Mesendoderm (in vitro differentiated cells): Measurements from ENCODE around the gene BCAT1.
"Not testable (repeated sequence)": the region's sequence is repeated elsewhere in the genome, so short reads cannot be mapped to it uniquely, and the experiment has no call there.

Experiments
- DNase-seq: peaks from one replicate; pipeline ENCODE4 v3.0.0; 2013
- H2AK5ac ChIP-seq: 2 replicates; pipeline ENCODE4 v1.6.1; 2013; ENCODE audit warnings: low read length, inconsistent platforms
- H2BK120ac ChIP-seq: 2 replicates; pipeline ENCODE4 v1.6.1; 2013; ENCODE audit warnings: low read depth, mild to moderate bottlenecking, low read length, moderate library complexity, mixed read lengths
- H2BK15ac ChIP-seq: replicated peaks from 2 replicates; pipeline ENCODE4 v1.6.1; 2013; ENCODE audit warnings: low read depth, mild to moderate bottlenecking, moderate library complexity
- H2BK5ac ChIP-seq: 2 replicates; pipeline ENCODE4 v1.6.1; 2013; ENCODE audit warnings: low read length, inconsistent platforms
- H3K18ac ChIP-seq: 2 replicates; pipeline ENCODE4 v1.6.1; 2013; ENCODE audit warnings: mild to moderate bottlenecking, low read length, mixed read lengths
- H3K23ac ChIP-seq: one replicate; pipeline ENCODE4 v1.6.1; 2013; ENCODE audit warnings: low read length
- H3K27ac ChIP-seq: 2 replicates; pipeline ENCODE4 v1.5.1; 2013; ENCODE audit warnings: low read depth, mild to moderate bottlenecking, inconsistent platforms, low read length, moderate library complexity
- H3K27me3 ChIP-seq: 2 replicates; pipeline ENCODE4 v1.6.1; 2013; ENCODE audit warnings: low read length, control low read depth, mild to moderate bottlenecking, inconsistent platforms; ENCODE audit not compliant: insufficient read depth, poor library complexity
- H3K36me3 ChIP-seq: 2 replicates; pipeline ENCODE4 v1.6.1; 2013; ENCODE audit warnings: low read length, inconsistent platforms; ENCODE audit not compliant: control insufficient read depth, insufficient read depth
- H3K4ac ChIP-seq: one replicate; pipeline ENCODE4 v1.6.1; 2013; ENCODE audit warnings: low read depth, mild to moderate bottlenecking, low read length, moderate library complexity
- H3K4me1 ChIP-seq: 2 replicates; pipeline ENCODE4 v1.6.1; 2013; ENCODE audit warnings: low read depth, low read length, inconsistent platforms; ENCODE audit not compliant: control insufficient read depth
- H3K4me2 ChIP-seq: 2 replicates; pipeline ENCODE4 v1.6.1; 2013; ENCODE audit warnings: low read length
- H3K4me3 ChIP-seq: 2 replicates; pipeline ENCODE4 v1.5.1; 2013; ENCODE audit warnings: mild to moderate bottlenecking, low read length
- H3K56ac ChIP-seq: one replicate; pipeline ENCODE4 v1.6.1; 2013; ENCODE audit warnings: low read length
- H3K79me1 ChIP-seq: 2 replicates; pipeline ENCODE4 v1.6.1; 2013; ENCODE audit warnings: low read length, inconsistent platforms
- H3K79me2 ChIP-seq: 2 replicates; pipeline ENCODE4 v1.6.1; 2013; ENCODE audit warnings: mild to moderate bottlenecking, low read length; ENCODE audit not compliant: control insufficient read depth, insufficient read depth
- H3K9ac ChIP-seq: 2 replicates; pipeline ENCODE4 v1.6.1; 2013; ENCODE audit warnings: low read length, inconsistent platforms
- H4K5ac ChIP-seq: one replicate; pipeline ENCODE4 v1.6.1; 2013; ENCODE audit warnings: low read length
- H4K8ac ChIP-seq: one replicate; pipeline ENCODE4 v1.6.1; 2013; ENCODE audit warnings: low read depth, mild to moderate bottlenecking, control low read depth, low read length, moderate library complexity
- WGBS: extraction: QIAGEN DNeasy Blood & Tissue Kit; methylation state at CpG from one replicate; pipeline ENCODE4 v1.1.7; 2013; ENCODE audit warnings: low lambda C conversion rate, missing lambda C conversion rate; ENCODE audit not compliant: insufficient coverage; ENCODE audit errors: extremely low coverage; 5-methylcytosine and 5-hydroxymethylcytosine counted together

BCAT1 gene

GRCh38 chr12:24875014-24875413 is 73.9 kb downstream of the BCAT1 start:
- H3K18ac ChIP-seq: no peak overlapping the region
- H3K4me3 ChIP-seq: no peak overlapping the region
- peaks cover 3% of the 10 kb centered on the region for H3K79me1 ChIP-seq
- H2BK15ac ChIP-seq: no peak overlapping the region
- no peaks in the 10 kb centered on the region for H3K79me2 ChIP-seq
- no CpG with 5 or more reads among the region's 3 CpGs for WGBS
- H3K9ac ChIP-seq: no peak overlapping the region
- H4K8ac ChIP-seq: no peak overlapping the region
- no peaks in the 10 kb centered on the region for H3K4me1 ChIP-seq
- no peaks in the 10 kb centered on the region for H3K36me3 ChIP-seq
- H2BK5ac ChIP-seq: no peak overlapping the region
- H3K27me3 ChIP-seq: no peaks in the 10 kb centered on the region
- no peak overlapping the region for H2AK5ac ChIP-seq
- H3K56ac ChIP-seq: no peak overlapping the region
- DNase-seq: no peak
- H3K23ac ChIP-seq: no peak overlapping the region
- no peak overlapping the region for H3K27ac ChIP-seq
- no peak overlapping the region for H2BK120ac ChIP-seq
- no peak overlapping the region for H3K4ac ChIP-seq
- no peak overlapping the region for H3K4me2 ChIP-seq
- no peak overlapping the region for H4K5ac ChIP-seq

- H2AK5ac ChIP-seq: no peak overlapping the region
- H4K5ac ChIP-seq: no peak overlapping the region
- H4K8ac ChIP-seq: no peak overlapping the region
- H2BK15ac ChIP-seq: no peak overlapping the region
- H3K18ac ChIP-seq: no peak overlapping the region
- H3K4ac ChIP-seq: no peak overlapping the region
- no peak overlapping the region for H2BK5ac ChIP-seq
- H3K4me3 ChIP-seq: no peak overlapping the region
- no peaks in the 10 kb centered on the region for H3K4me1 ChIP-seq
- no peaks in the 10 kb centered on the region for H3K79me2 ChIP-seq
- H3K56ac ChIP-seq: no peak overlapping the region
- no peak overlapping the region for H3K9ac ChIP-seq
- H3K4me2 ChIP-seq: no peak overlapping the region
- no peak overlapping the region for H3K27ac ChIP-seq
- no peak for DNase-seq
- H2BK120ac ChIP-seq: no peak overlapping the region
- H3K23ac ChIP-seq: no peak overlapping the region
- no CpG with 5 or more reads among the region's 1 CpG for WGBS
- H3K27me3 ChIP-seq: no peaks in the 10 kb centered on the region
- peaks cover 1% of the 10 kb centered on the region for H3K36me3 ChIP-seq
- H3K79me1 ChIP-seq: peaks cover 3% of the 10 kb centered on the region
Measured at GRCh38 chr12:24872211-24872610, 76.7 kb downstream of the BCAT1 start.

- not testable (repeated sequence) for H3K4me1 ChIP-seq, H3K4me2 ChIP-seq, H3K4ac ChIP-seq, H3K27ac ChIP-seq, H2BK120ac ChIP-seq, H3K18ac ChIP-seq, H3K4me3 ChIP-seq, DNase-seq, H3K56ac ChIP-seq, H2BK5ac ChIP-seq, H3K9ac ChIP-seq, H4K8ac ChIP-seq, H2AK5ac ChIP-seq, H3K27me3 ChIP-seq, H3K23ac ChIP-seq, H3K79me2 ChIP-seq, H3K36me3 ChIP-seq, H4K5ac ChIP-seq, H3K79me1 ChIP-seq, H2BK15ac ChIP-seq
- WGBS: no CpG with 5 or more reads among the region's 24 CpGs
Measured at GRCh38 chr12:24866139-24866538, 82.8 kb downstream of the BCAT1 start.

GRCh38 chr12:24864796-24865125 is 84.1 kb downstream of the BCAT1 start:
- Histone ChIP-seq H2AK5ac (no peak overlapping the region), H3K79me2 (peaks cover 2% of the 10 kb centered on the region), H3K56ac (no peak overlapping the region), H3K18ac (no peak overlapping the region), H3K4me3 (no peak overlapping the region), H3K79me1 (peaks cover 5% of the 10 kb centered on the region), H3K9ac (no peak overlapping the region), H3K36me3 (peaks cover 2% of the 10 kb centered on the region), H2BK120ac (no peak overlapping the region), H3K23ac (no peak overlapping the region), H2BK5ac (no peak overlapping the region), H3K4ac (no peak overlapping the region), H3K4me2 (no peak overlapping the region), H3K27ac (peak overlapping the region; percentile 39), H2BK15ac (no peak overlapping the region), H3K4me1 (peaks cover 8% of the 10 kb centered on the region), H4K8ac (no peak overlapping the region), H4K5ac (no peak overlapping the region), H3K27me3 (no peaks in the 10 kb centered on the region)
- DNase-seq: peak; percentile 83

GRCh38 chr12:24861766-24862540 is 86.9 kb downstream of the BCAT1 start:
- no peak overlapping the region for H2BK5ac ChIP-seq
- WGBS: no CpG with 5 or more reads among the region's 1 CpG
- H2BK120ac ChIP-seq: no peak overlapping the region
- no peak overlapping the region for H3K27ac ChIP-seq
- no peak overlapping the region for H2AK5ac ChIP-seq
- peak; percentile 50 for DNase-seq
- no peak overlapping the region for H3K9ac ChIP-seq
- H3K27me3 ChIP-seq: no peaks in the 10 kb centered on the region
- H3K23ac ChIP-seq: no peak overlapping the region
- no peak overlapping the region for H3K4me3 ChIP-seq
- no peak overlapping the region for H4K8ac ChIP-seq
- H3K4me2 ChIP-seq: no peak overlapping the region
- no peak overlapping the region for H3K56ac ChIP-seq
- no peak overlapping the region for H4K5ac ChIP-seq
- H2BK15ac ChIP-seq: no peak overlapping the region
- H3K79me2 ChIP-seq: peaks cover 2% of the 10 kb centered on the region
- no peaks in the 10 kb centered on the region for H3K36me3 ChIP-seq
- peaks cover 3% of the 10 kb centered on the region for H3K79me1 ChIP-seq
- no peak overlapping the region for H3K18ac ChIP-seq
- peaks cover 8% of the 10 kb centered on the region for H3K4me1 ChIP-seq
- no peak overlapping the region for H3K4ac ChIP-seq

GRCh38 chr12:24860546-24860945 is 88.4 kb downstream of the BCAT1 start:
- H3K56ac ChIP-seq: no peak overlapping the region
- H3K79me2 ChIP-seq: peaks cover 2% of the 10 kb centered on the region
- peaks cover 8% of the 10 kb centered on the region for H3K79me1 ChIP-seq
- H3K27me3 ChIP-seq: no peaks in the 10 kb centered on the region
- DNase-seq: no peak
- no peak overlapping the region for H3K27ac ChIP-seq
- H2BK120ac ChIP-seq: no peak overlapping the region
- H3K18ac ChIP-seq: no peak overlapping the region
- no peak overlapping the region for H3K4me2 ChIP-seq
- H3K9ac ChIP-seq: no peak overlapping the region
- H4K8ac ChIP-seq: no peak overlapping the region
- peaks cover 10% of the 10 kb centered on the region for H3K4me1 ChIP-seq
- no peak overlapping the region for H3K4me3 ChIP-seq
- H2AK5ac ChIP-seq: no peak overlapping the region
- no peak overlapping the region for H2BK15ac ChIP-seq
- H2BK5ac ChIP-seq: no peak overlapping the region
- H3K36me3 ChIP-seq: no peaks in the 10 kb centered on the region
- H4K5ac ChIP-seq: no peak overlapping the region
- no peak overlapping the region for H3K4ac ChIP-seq
- H3K23ac ChIP-seq: no peak overlapping the region
